Esophagus squamous epithelium (tissue), 5 donors: ENCODE data around the gene ANKRD23. TPM values are rescaled to one million over a fixed set of nuclear protein-coding genes. Genes with fewer than 3 reads are reported as not detected.

Experiments
- DNase-seq: peaks from one replicate; lab custom pipeline; 2025; lab: John Stamatoyannopoulos, UW
- H3K27ac ChIP-seq, 4 donors: fragments of 200-600 bp; sonication (generic); one replicate each; pipeline ENCODE4 v1.5.1; 2016 to 2019; ENCODE audit warnings: mild to moderate bottlenecking in 1 of 4
- H3K27me3 ChIP-seq, 4 donors: fragments of 200-600 bp; sonication (generic); 1 replicate in 3 of 4; 2 replicates in 1 of 4; pipeline versions ENCODE4 v1.5.1 to v1.6.0; 2017 to 2021; ENCODE audit warnings: antibody characterized with exemption in 1 of 4
- H3K36me3 ChIP-seq, 3 donors: fragments of 200-600 bp; sonication (generic); one replicate each; pipeline ENCODE4 v1.5.1; 2016 to 2019
- H3K4me1 ChIP-seq, 3 donors: fragments of 200-600 bp; sonication (generic); one replicate each; pipeline ENCODE4 v1.5.1; 2017 to 2019
- H3K4me3 ChIP-seq, 4 donors: fragments of 200-600 bp; sonication (generic); 1 replicate in 3 of 4; 2 replicates in 1 of 4; pipeline ENCODE4 v1.5.1; 2016 to 2019; ENCODE audit warnings: mild to moderate bottlenecking in 2 of 4, moderate library complexity in 1 of 4
- H3K9me3 ChIP-seq, 3 donors: fragments of 200-600 bp; sonication (generic); one replicate each; pipeline ENCODE4 v1.5.1; 2016 to 2019
- CTCF ChIP-seq, 6 experiments: fragments of 450-650 bp in 4 of 6; fragments of 200-600 bp in 2 of 6; sonication (generic) in 2 of 6; IDR thresholded peaks; one replicate each; pipeline ENCODE4 v1.5.1; 2016 to 2019; ENCODE audit warnings: antibody characterized with exemption in 6 of 6, mild to moderate bottlenecking in 4 of 6, moderate library complexity in 4 of 6
- POLR2A ChIP-seq, 4 donors: fragments of 450-650 bp; IDR thresholded peaks; one replicate each; pipeline ENCODE4 v1.6.1; 2017; ENCODE audit warnings: antibody characterized with exemption in 4 of 4, mild to moderate bottlenecking in 4 of 4, moderate library complexity in 3 of 4
- WGBS, 2 donors: methylation state at CpG; one replicate each; pipeline ENCODE4 v1.1.5; 2018; 5-methylcytosine and 5-hydroxymethylcytosine counted together
- intact Hi-C: fragments of 100-400 bp; cut with DNase I; formaldehyde crosslinking; loops from one replicate; pipeline ENCODE4 v1.15.0; 2022
- total RNA-seq, 4 donors: library from RNA; depleted of rRNA; stranded (reverse); fragments of >200 nt; gene quantifications; one replicate each; pipeline ENCODE4 v1.1.0, GENCODE V29; 2016
- donor health status: DM: yes; HTN: yes; CAD: no.

Gene ANKRD23
- total RNA-seq, 4 donors from 2014 or later, result 1.00 to 3.4 (median 2.1) TPM

- peaks cover 0 to 25% (median 0%) of the 10 kb centered on the region in 3 donors for H3K4me1 ChIP-seq
- intact Hi-C loops, result no loop called here
- no peak for DNase-seq
- no peaks in the 10 kb centered on the region for H3K27me3 ChIP-seq
- H3K36me3 ChIP-seq, result peaks cover 0 to 76% (median 0%) of the 10 kb centered on the region in 3 donors
- H3K27ac ChIP-seq, result no peak overlapping the region
- H3K9me3 ChIP-seq, result no peaks in the 10 kb centered on the region
- 93% methylated on average over 7 of the region's 9 CpGs for WGBS, 2 donors
- H3K4me3 ChIP-seq, result no peak overlapping the region
- no peak for TF ChIP-seq CTCF (IDR thresholded peaks at IDR 0.05)
- no peak for TF ChIP-seq POLR2A (IDR thresholded peaks at IDR 0.05)
Observed at GRCh38 chr2:96837575-96837974, 6.2 kb downstream of the ANKRD23 start.

DNA sequence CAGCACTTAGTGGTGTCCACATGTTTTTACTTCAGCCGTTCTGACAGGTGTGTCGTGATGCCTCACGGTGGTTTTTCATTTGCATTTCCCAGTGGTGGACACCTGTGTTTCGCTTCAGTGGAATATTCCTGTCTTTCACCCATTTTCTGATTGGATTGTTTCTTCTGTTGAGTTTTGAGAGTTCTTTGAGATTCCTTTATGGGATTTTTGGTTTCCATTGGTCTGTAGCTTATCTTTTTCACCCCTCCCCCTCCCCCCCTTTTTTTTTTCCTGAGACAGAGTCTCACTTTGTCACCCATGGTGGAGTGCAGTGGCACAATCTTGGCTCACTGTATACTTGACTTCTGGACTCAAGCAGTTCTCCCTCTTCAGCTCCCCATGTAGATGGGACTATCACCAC is 8.0 kb downstream of the ANKRD23 start:
- TF ChIP-seq CTCF (IDR thresholded peaks at IDR 0.05), result no peak
- TF ChIP-seq POLR2A (IDR thresholded peaks at IDR 0.05), result no peak
- whole genome bisulfite sequencing, 2 donors, result 94 to 95% methylated on average over 4 of the region's 4 CpGs

GRCh38 chr2:96832754-96833507 is 10.9 kb downstream of the ANKRD23 start:
- Histone ChIP-seq H3K4me1 (peaks cover 0 to 16% (median 0%) of the 10 kb centered on the region in 3 donors), H3K27ac (peak overlapping the region in 2 of 4 donors; percentile 44 to 50), H3K4me3 (no peak overlapping the region), H3K36me3 (peaks cover 15 to 91% (median 15%) of the 10 kb centered on the region in 3 donors), H3K27me3 (no peaks in the 10 kb centered on the region), H3K9me3 (no peaks in the 10 kb centered on the region)
- TF ChIP-seq CTCF (IDR thresholded peaks at IDR 0.05) (no peak), POLR2A (IDR thresholded peaks at IDR 0.05) (no peak)
- DNase-seq, result no peak
- 60 to 69% methylated on average over 6 to 9 of the region's 18 CpGs for WGBS, 2 donors
- intact Hi-C loops, result no loop called here

More for the DNA sequence above, 8.0 kb downstream of the ANKRD23 start:
- Histone ChIP-seq H3K4me1 (peaks cover 0 to 29% (median 0%) of the 10 kb centered on the region in 3 donors), H3K9me3 (no peaks in the 10 kb centered on the region), H3K27me3 (no peaks in the 10 kb centered on the region), H3K27ac (no peak overlapping the region), H3K4me3 (no peak overlapping the region), H3K36me3 (peaks cover 0 to 91% (median 0%) of the 10 kb centered on the region in 3 donors)
- intact Hi-C loops, result no loop called here
- no peak for DNase-seq

GRCh38 chr2:96832408-96832753 is 11.4 kb downstream of the ANKRD23 start:
- intact Hi-C loops, result no loop called here
- no peak for DNase-seq
- H3K27ac ChIP-seq, result peak overlapping the region in 2 of 4 donors; percentile 44 to 50
- no peaks in the 10 kb centered on the region for H3K27me3 ChIP-seq
- H3K9me3 ChIP-seq, result no peaks in the 10 kb centered on the region
- WGBS, 2 donors, result 62 to 67% methylated on average over 1 to 2 of the region's 11 CpGs
- H3K4me1 ChIP-seq, result peaks cover 0 to 16% (median 0%) of the 10 kb centered on the region in 3 donors
- peaks cover 20 to 91% (median 20%) of the 10 kb centered on the region in 3 donors for H3K36me3 ChIP-seq
- no peak for TF ChIP-seq CTCF (IDR thresholded peaks at IDR 0.05)
- no peak for TF ChIP-seq POLR2A (IDR thresholded peaks at IDR 0.05)
- no peak overlapping the region for H3K4me3 ChIP-seq

DNA sequence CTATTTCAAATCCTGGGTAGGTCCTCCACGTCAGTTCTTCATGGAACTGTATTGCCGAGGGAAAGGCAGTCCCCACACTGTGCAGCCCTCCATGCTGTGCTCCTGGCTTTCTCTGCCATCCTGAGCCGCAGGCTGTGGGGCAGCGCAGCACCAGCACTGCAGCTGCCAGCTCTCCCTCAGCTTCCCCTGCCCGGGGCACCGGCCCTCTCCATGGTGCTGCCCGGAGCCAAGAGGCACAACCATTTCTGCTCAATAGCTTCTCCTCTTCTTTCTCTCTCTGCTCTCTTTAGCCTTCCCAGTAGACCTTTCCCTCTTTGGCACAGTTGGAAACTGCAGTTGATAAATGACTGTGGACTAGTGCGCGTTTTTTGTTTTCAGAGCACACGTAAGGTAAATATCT is 12.1 kb downstream of the ANKRD23 start:
- Histone ChIP-seq H3K27me3 (no peaks in the 10 kb centered on the region), H3K4me3 (no peak overlapping the region), H3K36me3 (peaks cover 22 to 91% (median 23%) of the 10 kb centered on the region in 3 donors), H3K27ac (no peak overlapping the region), H3K9me3 (no peaks in the 10 kb centered on the region), H3K4me1 (peaks cover 0 to 16% (median 0%) of the 10 kb centered on the region in 3 donors)
- intact Hi-C loops, result no loop called here
- TF ChIP-seq POLR2A (IDR thresholded peaks at IDR 0.05), result no peak
- TF ChIP-seq CTCF (IDR thresholded peaks at IDR 0.05), result no peak
- no peak for DNase-seq
- 63 to 64% methylated on average over 10 of the region's 10 CpGs for WGBS, 2 donors
